ENCODE data around the gene ARL15.

GRCh38 chr5:53950621-53951020 lies 359.8 kb downstream of the ARL15 start:
- TF ChIP-seq CTCF (conservative IDR thresholded peaks at IDR 0.05; ENCODE audit: low read length) (no peak), EZH2phosphoT487 (IDR thresholded peaks at IDR 0.05; ENCODE audit: borderline replicate concordance) (no peak)

Data from Loucy (cell line).